GM19035 (cell line): ENCODE data around the gene PHPT1.
"Not testable (repeated sequence)": the region's sequence is repeated elsewhere in the genome, so short reads cannot be mapped to it uniquely, and the experiment has no call there.

Source experiments
- ATAC-seq: cut with Tn5 transposase; IDR thresholded peaks from one replicate; pipeline ENCODE4 v1.9.1; 2021; ENCODE audit not compliant: unreplicated experiment

The PHPT1 gene

DNA sequence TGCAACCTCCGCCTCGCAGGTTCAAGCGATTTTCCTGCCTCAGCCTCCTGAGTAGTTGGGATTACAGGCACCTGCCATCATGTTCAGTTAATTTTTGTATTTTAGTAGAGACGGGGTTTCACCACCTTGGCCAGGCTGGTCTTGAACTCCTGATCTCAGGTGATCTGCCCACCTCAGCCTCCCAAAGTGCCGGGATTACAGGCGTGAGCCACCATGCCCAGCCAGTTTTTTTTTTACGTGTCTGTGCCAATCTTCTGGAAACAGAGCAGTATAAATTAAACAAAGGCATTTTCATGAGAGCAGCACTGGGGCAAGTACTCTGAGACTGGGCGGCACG is 33.7 kb downstream of the PHPT1 start:
- ATAC-seq: not testable (repeated sequence)

DNA sequence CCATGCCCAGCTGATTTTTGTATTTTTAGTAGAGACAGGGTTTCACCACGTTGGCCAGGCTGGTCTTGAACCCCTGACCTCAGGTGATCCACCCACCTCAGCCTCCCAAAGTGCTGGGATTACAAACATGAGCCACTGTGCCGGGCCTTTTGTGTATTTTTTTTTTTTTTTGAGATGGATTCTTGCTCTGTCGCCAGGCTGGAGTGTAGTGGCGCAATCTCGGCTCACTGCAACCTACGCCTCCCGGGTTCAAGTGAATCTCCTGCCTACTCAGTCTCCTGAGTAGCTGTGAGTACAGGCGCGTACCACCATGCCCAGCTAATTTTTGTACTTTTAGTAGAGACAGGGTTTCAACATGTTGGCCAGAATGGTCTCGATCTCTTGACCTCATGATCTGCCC is 34.5 kb downstream of the PHPT1 start:
- not testable (repeated sequence) for ATAC-seq

GRCh38 chr9:136885950-136886578 is 36.9 kb downstream of the PHPT1 start, which contains the start of gene TRAF2:
TRAF2 (plus strand) TSS chr9:136886516; CDS start chr9:136898741, 12,225 bp downstream.
- ATAC-seq: peak; percentile 81

DNA sequence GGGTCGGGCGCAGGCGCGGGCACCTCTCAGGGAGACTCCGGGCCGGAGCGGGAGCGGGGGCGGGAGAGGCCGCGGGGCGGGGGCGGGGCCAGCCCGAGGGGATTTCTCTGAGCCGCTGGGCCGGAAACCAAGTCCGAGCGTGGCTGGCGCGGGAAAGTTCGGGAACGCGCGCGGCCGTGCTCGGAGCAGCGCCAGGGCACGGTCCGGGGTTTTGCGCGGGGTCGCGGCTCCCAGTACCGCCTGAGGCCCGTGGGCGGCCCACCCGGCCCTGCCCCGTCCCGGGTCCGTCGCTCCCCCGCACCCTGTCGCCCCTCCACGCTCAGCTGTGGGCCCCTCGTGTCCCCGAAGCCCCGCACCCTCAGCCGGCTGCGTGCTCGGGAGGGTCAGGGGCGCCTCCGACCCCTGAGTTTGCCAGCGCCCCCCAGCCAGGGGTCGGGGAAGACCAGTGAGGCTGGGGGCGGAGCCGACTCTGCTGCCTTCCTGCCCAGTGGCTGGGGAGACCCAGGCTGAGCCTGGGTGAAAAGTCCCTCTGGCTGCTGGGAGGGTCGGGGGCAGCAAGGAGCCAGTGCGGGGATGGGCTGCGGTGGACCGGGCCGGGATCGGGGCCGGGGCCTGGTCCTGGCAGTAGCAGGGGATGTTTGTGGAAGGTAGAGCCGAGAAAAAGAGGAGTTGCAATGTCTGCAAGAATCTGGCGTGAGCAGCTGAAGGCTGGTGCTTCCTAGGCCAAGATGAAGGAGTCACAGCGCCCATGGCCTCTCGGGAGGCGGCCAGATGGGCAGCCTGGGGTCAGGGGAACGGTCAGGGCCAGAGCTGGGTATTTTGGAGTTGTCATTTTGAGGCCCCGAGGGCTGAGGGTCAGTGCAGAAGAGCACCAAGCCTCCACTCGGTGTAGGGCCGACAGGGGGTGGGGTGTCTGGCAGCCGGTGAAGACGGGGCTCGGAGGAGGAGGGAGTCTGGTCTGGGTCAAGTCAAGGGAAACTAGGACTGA is 37.7 kb downstream of the PHPT1 start:
- ATAC-seq: peak; percentile 23

DNA sequence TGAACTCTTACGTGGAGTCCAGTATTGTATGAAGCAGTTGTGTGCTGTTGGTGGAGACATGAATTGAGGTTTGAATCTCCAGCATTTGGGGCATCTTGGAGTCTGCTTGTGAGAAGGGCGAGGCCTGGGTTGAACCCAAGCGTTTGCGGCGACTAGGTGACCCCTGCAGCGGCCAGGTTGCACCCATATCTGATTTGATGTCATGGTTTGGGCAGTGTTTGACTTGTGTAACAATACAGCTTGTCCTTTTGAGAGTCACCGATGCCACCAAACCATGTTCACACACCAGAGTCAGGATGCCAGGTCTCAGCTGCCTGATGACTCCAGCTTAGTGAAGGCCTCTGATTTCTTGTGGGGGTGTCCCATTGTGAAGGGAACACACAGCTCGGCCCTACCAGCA is 39.2 kb downstream of the PHPT1 start:
- ATAC-seq: no peak

DNA sequence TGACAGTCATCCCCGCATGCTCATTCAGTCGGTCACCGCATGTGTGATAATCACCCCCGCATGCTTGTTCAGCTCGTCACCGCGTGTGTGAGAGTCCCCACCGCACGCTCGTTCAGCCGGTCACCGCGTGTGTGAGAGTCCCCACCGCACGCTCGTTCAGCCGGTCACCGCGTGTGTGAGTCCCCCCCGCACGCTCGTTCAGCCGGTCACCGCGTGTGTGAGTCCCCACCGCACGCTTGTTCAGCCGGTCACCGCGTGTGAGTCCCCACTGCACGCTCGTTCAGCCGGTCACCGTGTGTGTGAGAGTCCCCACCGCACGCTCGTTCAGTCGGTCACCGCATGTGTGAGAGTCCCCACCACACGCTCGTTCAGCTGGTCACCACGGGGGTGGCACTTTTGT is 40.6 kb downstream of the PHPT1 start:
- no peak for ATAC-seq

- no peak for ATAC-seq
Observed at GRCh38 chr9:136890661-136891060, 41.5 kb downstream of the PHPT1 start.

- no peak for ATAC-seq
Observed at GRCh38 chr9:136896027-136896426, 46.8 kb downstream of the PHPT1 start.

DNA sequence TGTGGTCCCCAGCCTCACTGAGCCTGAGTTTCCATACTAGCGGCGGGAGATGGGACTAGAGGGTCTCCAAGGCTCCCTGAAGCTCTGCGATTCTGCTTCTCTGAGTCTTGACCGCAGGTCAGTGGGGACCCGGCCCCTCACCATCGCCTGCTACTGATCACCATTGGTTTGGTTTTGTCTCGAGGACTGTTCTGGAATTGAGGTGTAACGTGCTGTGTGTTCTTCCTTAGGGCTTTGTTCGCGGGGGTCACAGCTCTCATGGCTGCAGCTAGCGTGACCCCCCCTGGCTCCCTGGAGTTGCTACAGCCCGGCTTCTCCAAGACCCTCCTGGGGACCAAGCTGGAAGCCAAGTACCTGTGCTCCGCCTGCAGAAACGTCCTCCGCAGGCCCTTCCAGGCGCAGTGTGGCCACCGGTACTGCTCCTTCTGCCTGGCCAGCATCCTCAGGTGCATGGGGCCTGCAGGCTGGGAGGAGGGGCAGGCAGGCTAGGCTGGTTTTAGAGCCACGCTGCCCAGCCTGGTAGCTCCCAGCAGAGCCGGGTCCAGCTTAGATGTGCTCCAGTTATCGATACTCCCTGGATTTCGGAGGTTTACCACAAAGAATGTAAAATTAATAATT is 49.4 kb downstream of the PHPT1 start:
- no peak for ATAC-seq

DNA sequence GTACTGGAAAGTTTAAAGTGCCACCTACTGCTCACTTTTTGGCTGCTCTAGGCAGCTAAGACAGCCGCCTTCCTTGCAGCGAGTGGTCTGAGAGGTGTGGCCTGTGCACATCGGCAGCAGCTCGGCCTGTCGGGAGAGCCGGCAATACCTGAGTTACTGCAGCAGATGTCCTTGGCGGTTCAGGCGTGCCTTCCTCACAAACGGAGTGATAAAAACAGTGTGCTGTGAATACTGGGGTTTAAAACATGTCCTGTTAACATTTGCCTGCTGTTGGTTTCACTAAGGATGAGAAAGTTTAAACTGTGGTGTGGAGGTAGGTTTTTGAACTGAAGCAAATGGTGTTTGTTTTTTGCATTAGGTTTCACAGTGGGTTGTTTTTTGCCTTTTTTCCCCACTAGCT is 50.0 kb downstream of the PHPT1 start:
- no peak for ATAC-seq

- no peak for ATAC-seq
Observed at GRCh38 chr9:136900556-136900955, 51.3 kb downstream of the PHPT1 start.
